ENCODE results near the gene THUMPD3.

DNA sequence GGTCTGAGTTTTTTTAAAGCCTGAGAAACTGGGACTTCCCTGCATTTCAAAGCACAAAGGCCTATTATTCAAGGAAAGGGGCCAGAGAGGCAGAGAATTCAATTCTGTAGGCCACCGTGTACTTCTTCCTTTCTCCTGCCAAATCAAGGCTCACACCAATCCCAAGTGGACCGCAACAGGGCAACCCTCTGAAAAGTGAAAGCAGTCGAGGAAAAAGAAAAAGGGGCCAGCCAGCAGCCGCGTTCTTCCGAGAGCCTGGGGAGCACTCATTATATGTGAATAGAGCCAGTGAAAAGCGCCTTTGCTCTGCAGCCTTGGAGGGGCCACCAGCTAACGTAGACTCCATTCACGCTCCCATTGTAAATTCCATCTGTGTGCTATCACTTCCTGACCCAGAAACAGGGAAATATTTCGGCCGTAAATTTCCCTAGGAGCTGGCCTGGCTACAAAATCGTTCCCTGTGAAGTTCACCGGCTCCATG is 45.9 kb upstream of the THUMPD3 start:
- TF ChIP-seq, protein P1, sequence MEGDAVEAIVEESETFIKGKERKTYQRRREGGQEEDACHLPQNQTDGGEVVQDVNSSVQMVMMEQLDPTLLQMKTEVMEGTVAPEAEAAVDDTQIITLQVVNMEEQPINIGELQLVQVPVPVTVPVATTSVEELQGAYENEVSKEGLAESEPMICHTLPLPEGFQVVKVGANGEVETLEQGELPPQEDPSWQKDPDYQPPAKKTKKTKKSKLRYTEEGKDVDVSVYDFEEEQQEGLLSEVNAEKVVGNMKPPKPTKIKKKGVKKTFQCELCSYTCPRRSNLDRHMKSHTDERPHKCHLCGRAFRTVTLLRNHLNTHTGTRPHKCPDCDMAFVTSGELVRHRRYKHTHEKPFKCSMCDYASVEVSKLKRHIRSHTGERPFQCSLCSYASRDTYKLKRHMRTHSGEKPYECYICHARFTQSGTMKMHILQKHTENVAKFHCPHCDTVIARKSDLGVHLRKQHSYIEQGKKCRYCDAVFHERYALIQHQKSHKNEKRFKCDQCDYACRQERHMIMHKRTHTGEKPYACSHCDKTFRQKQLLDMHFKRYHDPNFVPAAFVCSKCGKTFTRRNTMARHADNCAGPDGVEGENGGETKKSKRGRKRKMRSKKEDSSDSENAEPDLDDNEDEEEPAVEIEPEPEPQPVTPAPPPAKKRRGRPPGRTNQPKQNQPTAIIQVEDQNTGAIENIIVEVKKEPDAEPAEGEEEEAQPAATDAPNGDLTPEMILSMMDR (IDR thresholded peaks at IDR 0.05): no peak
- no peak for TF ChIP-seq POLR2A (IDR thresholded peaks at IDR 0.05)
- TF ChIP-seq POLR2AphosphoS5 (IDR thresholded peaks at IDR 0.05; ENCODE audit: insufficient read depth in 1 of 2, low read depth in 1 of 2): no peak

Measured in vagina (tissue), 2 donors.